Stimulated activated naive CD8-positive, alpha-beta T cell treated with anti-CD3 and anti-CD28 coated beads, Interleukin-15, amount 100 ng/mL, for 72 hours (primary cell): ENCODE measurements around the gene C2orf81.
A peak's percentile ranks its signal among the peaks of the same experiment; 100 is the strongest.

ENCODE experiments used
- ATAC-seq: fragments of 150-1000 bp; cut with Tn5 transposase; 2 replicates; pipeline ENCODE4 v1.10.0; 2021; ENCODE audit warnings: mild to moderate bottlenecking, moderate library complexity
- DNase-seq, 2 donors: peaks; one replicate each; pipeline ENCODE4 v3.0.0; 2021 to 2022
- H3K27ac Mint-ChIP-seq, 2 donors: one replicate each; pipeline ENCODE4 v1.8.0; 2022; ENCODE audit warnings: mild to moderate bottlenecking in 2 of 2, mixed read lengths in 2 of 2, moderate library complexity in 2 of 2
- H3K27me3 Mint-ChIP-seq: one replicate; pipeline ENCODE4 v1.8.0; 2022; ENCODE audit warnings: mixed read lengths
- H3K4me1 Mint-ChIP-seq: one replicate; pipeline ENCODE4 v1.8.0; 2022; ENCODE audit warnings: mild to moderate bottlenecking, mixed read lengths
- H3K4me3 Mint-ChIP-seq, 2 donors: one replicate each; pipeline ENCODE4 v1.8.0; 2022; ENCODE audit warnings: mild to moderate bottlenecking in 2 of 2, mixed read lengths in 2 of 2, moderate library complexity in 1 of 2
- H3K9me3 Mint-ChIP-seq, 2 donors: one replicate each; pipeline ENCODE4 v1.8.0; 2022; ENCODE audit warnings: mixed read lengths in 2 of 2

Gene C2orf81

DNA sequence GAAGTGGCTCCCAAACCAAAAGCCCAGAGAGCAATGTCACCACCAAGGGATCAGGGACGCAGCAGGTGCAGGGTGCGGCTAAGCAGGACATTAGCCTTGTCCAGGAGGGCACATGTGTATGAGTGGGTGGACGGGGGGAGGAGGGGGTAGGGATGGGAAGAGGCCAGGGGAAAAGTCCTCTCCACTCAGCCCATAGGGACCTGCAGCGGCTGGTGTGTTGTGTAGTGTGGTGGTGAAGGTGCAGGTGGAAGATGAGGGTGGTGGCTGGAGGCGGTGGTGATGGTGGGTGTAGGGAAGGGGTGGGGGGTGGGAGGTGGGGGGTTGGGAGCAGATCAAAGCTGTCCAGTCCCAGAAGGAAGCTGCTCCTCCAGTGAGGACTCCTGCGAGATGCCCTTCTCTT, 3.7 kb downstream of the C2orf81 start:
- H3K27me3 Mint-ChIP-seq = peaks cover 17% of the 10 kb centered on the region
- no peak for DNase-seq
- no peak overlapping the region for H3K27ac Mint-ChIP-seq
- no peak overlapping the region for H3K4me3 Mint-ChIP-seq
- no peak for ATAC-seq
- no peaks in the 10 kb centered on the region for H3K9me3 Mint-ChIP-seq
- peaks cover 62% of the 10 kb centered on the region for H3K4me1 Mint-ChIP-seq

DNA sequence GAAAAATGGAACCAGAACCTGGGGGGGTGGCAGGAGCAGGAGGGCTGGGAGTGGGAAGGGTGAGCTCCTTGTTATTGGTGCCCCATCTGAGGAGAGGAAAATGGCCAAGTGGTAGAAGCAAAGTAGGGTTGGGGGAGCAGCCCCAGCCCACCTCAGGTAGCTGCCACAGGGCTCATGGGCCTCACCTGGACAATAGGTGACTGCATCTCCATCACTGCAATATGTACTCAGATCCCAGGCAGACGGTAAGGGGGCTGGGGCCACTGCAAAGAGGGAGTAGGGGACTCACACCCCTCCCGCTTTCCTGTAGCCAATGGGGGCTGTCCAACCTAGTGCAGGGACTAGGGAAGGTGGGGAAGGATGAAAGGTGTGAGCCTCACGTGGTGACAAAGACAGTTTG, 4.2 kb downstream of the C2orf81 start:
- Mint-ChIP-seq H3K9me3 (no peaks in the 10 kb centered on the region), H3K4me1 (peaks cover 57% of the 10 kb centered on the region), H3K4me3 (no peak overlapping the region), H3K27ac (no peak overlapping the region), H3K27me3 (peaks cover 17% of the 10 kb centered on the region)
- no peak for DNase-seq
- ATAC-seq = no peak

DNA sequence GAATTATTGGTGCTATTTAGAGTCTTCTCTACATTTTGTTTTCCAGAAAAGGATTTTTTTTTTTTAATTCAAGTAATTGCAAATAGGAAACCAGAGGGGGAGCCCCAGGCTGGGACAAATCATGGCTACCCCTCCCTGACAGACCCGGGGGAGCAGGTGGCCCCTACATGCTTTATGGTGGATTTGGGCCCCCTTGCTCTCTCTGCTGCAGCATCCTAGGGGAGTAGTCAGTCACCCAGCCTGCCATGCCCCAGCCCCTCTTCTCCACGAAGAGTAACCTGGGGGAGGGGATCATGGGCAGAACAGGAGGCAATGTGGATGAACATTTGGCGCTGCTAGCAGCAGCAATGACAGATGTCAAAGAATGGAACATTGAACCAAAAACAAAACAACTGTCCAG, 4.6 kb downstream of the C2orf81 start:
- Mint-ChIP-seq H3K4me3 (peak overlapping the region in 1 of 2 donors; percentile 93), H3K4me1 (peaks cover 55% of the 10 kb centered on the region), H3K27me3 (peaks cover 17% of the 10 kb centered on the region), H3K9me3 (no peaks in the 10 kb centered on the region), H3K27ac (no peak overlapping the region)
- no peak for DNase-seq
- ATAC-seq = no peak

DNA sequence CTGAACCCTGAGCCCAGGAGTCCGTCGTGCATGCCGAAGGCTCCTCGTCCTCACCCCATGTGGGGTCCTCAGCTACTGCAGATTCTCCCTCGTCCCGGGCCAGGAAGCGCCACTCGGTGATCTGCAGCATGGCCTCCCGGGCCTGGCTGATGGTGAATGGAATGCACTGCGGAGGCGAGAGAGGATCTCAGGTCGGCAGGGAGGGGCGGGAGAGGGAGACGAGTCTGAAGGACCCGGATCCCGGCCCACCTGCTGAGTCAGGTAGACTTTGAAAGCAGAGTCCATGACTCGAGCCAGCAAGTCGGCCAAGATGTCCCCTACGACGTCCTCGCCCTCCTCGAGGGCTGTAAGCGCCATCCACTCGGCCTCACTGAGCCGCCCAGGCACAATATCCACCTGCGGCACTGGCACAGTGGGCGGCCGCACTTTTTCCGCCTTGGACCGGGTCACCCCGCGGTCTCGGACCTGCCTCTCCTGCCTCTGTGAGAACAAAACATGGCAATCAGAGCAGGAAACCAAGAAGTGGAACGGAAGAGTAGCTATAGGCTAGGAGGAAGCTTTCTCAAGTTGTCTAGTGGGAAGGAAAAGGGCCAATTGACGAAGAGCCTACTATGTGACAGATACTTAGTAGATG, 5.5 kb downstream of the C2orf81 start:
- peaks cover 49% of the 10 kb centered on the region for H3K4me1 Mint-ChIP-seq
- no peak for DNase-seq
- peak overlapping the region; percentile 57 to 93 for H3K4me3 Mint-ChIP-seq
- H3K9me3 Mint-ChIP-seq = no peaks in the 10 kb centered on the region
- peaks cover 17% of the 10 kb centered on the region for H3K27me3 Mint-ChIP-seq
- H3K27ac Mint-ChIP-seq = peak overlapping the region in 1 of 2 donors; percentile 77
- no peak for ATAC-seq

DNA sequence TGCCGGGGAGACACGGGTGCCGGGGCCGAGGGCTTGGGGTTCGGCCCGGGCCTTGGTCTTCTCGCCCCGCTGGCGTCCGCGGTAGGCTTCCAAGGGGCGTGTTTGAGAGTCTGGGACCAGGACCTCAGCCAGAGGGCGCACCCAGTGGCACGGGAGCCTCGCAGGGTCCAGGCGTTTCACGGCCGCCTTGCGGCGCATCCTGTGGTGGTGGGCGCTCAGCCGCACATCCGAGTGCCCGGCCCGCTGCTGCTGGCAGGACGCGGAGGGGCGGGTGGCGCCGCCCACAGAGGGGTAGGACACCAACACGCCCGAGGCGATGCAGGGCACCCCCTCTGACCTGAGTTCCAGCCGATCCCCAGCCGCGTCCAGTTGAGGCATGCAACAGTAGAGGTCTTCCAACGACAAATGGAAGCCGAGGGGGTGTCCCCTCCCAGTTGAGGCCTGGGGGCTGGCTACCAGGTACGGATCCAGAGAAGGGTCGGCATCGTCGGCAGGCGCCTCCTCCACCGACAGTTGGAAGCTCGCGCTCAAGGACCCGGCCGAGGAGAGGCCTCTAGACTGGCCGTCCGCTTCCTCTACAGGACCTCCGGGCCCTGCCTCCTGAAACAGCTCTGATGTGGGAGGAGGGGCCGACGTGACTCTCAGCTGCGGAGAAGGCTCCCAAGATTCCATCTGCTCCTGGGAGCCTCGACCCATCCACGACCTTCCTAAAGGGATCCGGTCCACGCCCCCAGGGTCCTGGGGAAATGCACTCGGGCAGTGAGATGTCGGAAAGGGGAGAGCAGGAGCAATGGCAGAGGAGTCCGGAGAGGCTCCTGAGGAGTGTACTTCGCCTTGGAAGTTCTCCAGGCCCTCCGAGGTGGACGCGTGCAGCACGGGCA, 6.3 kb downstream of the C2orf81 start:
- H3K27me3 Mint-ChIP-seq = peaks cover 17% of the 10 kb centered on the region

GRCh38 chr2:74414441-74414840, 7.0 kb downstream of the C2orf81 start:
- H3K4me3 Mint-ChIP-seq = peak overlapping the region; percentile 76 to 93

More for the DNA sequence above, 6.3 kb downstream of the C2orf81 start:
- H3K4me1 Mint-ChIP-seq = peaks cover 43% of the 10 kb centered on the region
- H3K4me3 Mint-ChIP-seq = peak overlapping the region; percentile 76 to 93
- H3K27ac Mint-ChIP-seq = peak overlapping the region in 1 of 2 donors; percentile 40
- DNase-seq (peak in 1 of 2 donors; percentile 34), ATAC-seq (peak; percentile 62)
- no peaks in the 10 kb centered on the region for H3K9me3 Mint-ChIP-seq

DNA sequence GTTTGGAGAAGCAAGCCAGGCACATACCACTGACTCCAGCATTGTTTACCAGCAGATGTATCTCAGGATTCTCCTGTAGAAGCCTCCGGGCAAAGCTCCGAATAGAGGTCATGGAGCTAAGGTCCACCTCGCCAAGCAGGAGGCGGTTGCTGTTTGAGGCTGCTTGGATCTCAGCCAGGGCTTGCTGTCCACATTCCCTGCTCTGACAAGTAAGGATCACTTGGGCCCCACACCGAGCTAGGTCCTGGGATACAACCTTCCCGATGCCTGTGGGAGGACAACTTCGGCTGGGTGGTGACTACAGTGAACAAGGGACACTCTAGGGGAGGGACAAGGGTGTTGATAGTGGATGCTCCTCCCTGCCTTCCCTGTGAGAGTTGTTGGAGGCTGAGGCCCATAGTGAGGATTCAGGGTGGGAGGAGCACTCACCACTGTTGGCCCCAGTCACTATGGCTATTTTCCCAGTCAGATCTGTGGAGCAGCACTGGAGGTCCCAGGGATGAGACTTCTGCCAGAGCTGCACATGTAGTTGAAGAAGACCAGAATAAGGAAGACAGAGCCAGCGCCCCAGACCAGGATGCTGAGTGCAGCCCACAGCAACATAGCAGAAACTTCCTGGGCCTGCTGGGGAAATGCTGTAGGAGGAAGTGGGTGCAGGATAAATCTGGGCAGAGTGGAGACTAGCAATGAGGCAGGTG, 8.3 kb downstream of the C2orf81 start:
- H3K27ac Mint-ChIP-seq = no peak overlapping the region
- peaks cover 22% of the 10 kb centered on the region for H3K27me3 Mint-ChIP-seq
- no peak for DNase-seq

More at GRCh38 chr2:74414441-74414840, 7.0 kb downstream of the C2orf81 start:
- ATAC-seq (no peak), DNase-seq (no peak)
- H3K4me1 Mint-ChIP-seq = peaks cover 38% of the 10 kb centered on the region
- no peaks in the 10 kb centered on the region for H3K9me3 Mint-ChIP-seq
- peaks cover 17% of the 10 kb centered on the region for H3K27me3 Mint-ChIP-seq
- H3K27ac Mint-ChIP-seq = peak overlapping the region in 1 of 2 donors; percentile 87

DNA sequence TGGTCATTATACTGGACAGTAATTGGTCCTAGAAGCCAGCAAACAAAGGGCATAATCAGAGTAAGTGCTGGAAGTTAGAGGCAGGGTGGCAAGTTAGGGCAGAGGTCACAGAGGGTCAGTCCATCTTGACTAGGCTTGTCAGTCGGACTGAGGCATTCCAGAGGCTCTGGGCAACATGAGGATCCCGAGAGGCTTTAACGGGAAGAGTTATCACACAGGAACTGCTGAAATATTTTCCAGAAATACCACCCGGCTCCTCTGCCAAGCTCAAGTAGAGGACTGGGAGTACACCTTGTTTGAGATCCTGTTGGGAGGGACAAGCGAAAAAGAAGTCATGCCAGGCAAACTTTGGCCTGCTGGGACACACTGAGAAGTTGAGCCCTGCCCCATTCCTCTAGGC, 13.7 kb downstream of the C2orf81 start:
- DNase-seq (no peak), ATAC-seq (no peak)
- Mint-ChIP-seq H3K9me3 (no peaks in the 10 kb centered on the region), H3K27me3 (peaks cover 8% of the 10 kb centered on the region), H3K4me1 (no peaks in the 10 kb centered on the region), H3K27ac (no peak overlapping the region), H3K4me3 (no peak overlapping the region)

More for the DNA sequence above, 8.3 kb downstream of the C2orf81 start:
- Mint-ChIP-seq H3K4me3 (no peak overlapping the region), H3K9me3 (no peaks in the 10 kb centered on the region), H3K4me1 (peaks cover 38% of the 10 kb centered on the region)
- no peak for ATAC-seq

- peaks cover 8% of the 10 kb centered on the region for H3K27me3 Mint-ChIP-seq
- H3K27ac Mint-ChIP-seq = no peak overlapping the region
- ATAC-seq (peak; percentile 55), DNase-seq (no peak)
- no peak overlapping the region for H3K4me3 Mint-ChIP-seq
- H3K4me1 Mint-ChIP-seq = no peaks in the 10 kb centered on the region
- H3K9me3 Mint-ChIP-seq = no peaks in the 10 kb centered on the region
Observed at GRCh38 chr2:74406035-74406434, 15.4 kb downstream of the C2orf81 start.

GRCh38 chr2:74401891-74402290, 19.5 kb downstream of the C2orf81 start:
- H3K27me3 Mint-ChIP-seq = no peaks in the 10 kb centered on the region
- no peak overlapping the region for H3K27ac Mint-ChIP-seq
- no peak for ATAC-seq

DNA sequence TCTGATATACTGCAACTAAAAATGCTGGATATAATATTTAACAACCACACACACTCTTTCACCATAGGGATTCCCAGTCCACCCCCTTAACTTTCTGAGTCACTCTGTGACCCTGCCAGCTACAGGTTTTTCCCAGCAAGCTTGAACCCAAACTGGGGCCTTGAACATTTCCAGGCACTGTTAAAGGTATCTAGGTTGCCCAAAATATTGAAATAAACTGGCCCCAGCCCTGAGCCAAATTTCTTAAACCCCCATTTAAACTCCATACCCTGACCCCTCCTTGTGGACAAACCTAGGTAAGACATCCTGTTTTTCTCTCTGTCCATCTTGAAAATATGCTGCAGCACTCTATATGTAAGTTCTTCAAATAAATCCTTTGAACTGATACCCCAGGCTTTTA, 21.6 kb downstream of the C2orf81 start:
- no peak overlapping the region for H3K4me3 Mint-ChIP-seq
- ATAC-seq (peak; percentile 81), DNase-seq (no peak)
- H3K27me3 Mint-ChIP-seq = no peaks in the 10 kb centered on the region
- no peaks in the 10 kb centered on the region for H3K9me3 Mint-ChIP-seq
- H3K27ac Mint-ChIP-seq = no peak overlapping the region
- no peaks in the 10 kb centered on the region for H3K4me1 Mint-ChIP-seq

More at GRCh38 chr2:74401891-74402290, 19.5 kb downstream of the C2orf81 start:
- H3K4me3 Mint-ChIP-seq = no peak overlapping the region
- no peak for DNase-seq
- H3K4me1 Mint-ChIP-seq = no peaks in the 10 kb centered on the region
- H3K9me3 Mint-ChIP-seq = no peaks in the 10 kb centered on the region

- no peaks in the 10 kb centered on the region for H3K9me3 Mint-ChIP-seq
- no peaks in the 10 kb centered on the region for H3K4me1 Mint-ChIP-seq
- H3K27ac Mint-ChIP-seq = no peak overlapping the region
- no peak for ATAC-seq
- DNase-seq = no peak
- no peaks in the 10 kb centered on the region for H3K27me3 Mint-ChIP-seq
- no peak overlapping the region for H3K4me3 Mint-ChIP-seq
Observed at GRCh38 chr2:74396149-74396548, 25.3 kb downstream of the C2orf81 start.

DNA sequence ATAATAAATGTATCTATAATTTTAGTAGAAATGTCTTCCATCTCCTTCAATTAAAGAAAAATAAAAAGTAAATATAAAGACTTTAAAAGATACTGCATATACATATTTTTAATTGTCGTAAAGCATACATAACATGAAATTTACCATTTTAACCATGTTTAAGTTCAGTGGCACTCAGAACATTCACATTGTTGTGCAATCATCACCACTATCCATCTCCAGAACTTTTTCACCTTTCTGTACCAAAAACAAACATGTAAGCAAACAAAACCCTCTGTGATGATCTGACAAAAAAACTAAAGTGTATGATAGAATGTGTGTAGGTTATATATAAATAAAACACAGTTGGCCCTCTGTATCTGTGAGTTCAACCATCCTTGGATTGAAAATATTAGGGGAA, 27.9 kb downstream of the C2orf81 start:
- no peak for ATAC-seq
- H3K9me3 Mint-ChIP-seq = no peaks in the 10 kb centered on the region

DNA sequence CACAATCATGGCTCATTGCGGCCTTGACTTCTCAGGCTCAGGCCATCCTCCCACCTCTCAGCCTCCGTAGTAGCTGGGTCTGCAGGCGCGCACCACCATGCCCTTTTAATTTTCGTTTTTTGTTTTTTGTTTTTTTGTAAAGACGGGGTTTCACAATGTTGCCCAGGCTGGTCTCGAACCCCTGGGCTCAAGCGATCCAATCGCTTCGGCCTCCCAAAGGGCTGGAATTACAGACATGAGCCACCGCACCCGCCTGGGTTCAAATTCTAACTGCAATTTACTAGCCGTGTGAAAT, 29.0 kb downstream of the C2orf81 start:
- Mint-ChIP-seq H3K27me3 (no peaks in the 10 kb centered on the region), H3K9me3 (no peaks in the 10 kb centered on the region), H3K27ac (peak overlapping the region in 1 of 2 donors; percentile 59), H3K4me1 (no peaks in the 10 kb centered on the region), H3K4me3 (peak overlapping the region; percentile 89 to 93)
- no peak for DNase-seq
- ATAC-seq = no peak

More for the DNA sequence above, 27.9 kb downstream of the C2orf81 start:
- no peak for DNase-seq
- Mint-ChIP-seq H3K27ac (no peak overlapping the region), H3K4me3 (no peak overlapping the region), H3K27me3 (no peaks in the 10 kb centered on the region), H3K4me1 (no peaks in the 10 kb centered on the region)

DNA sequence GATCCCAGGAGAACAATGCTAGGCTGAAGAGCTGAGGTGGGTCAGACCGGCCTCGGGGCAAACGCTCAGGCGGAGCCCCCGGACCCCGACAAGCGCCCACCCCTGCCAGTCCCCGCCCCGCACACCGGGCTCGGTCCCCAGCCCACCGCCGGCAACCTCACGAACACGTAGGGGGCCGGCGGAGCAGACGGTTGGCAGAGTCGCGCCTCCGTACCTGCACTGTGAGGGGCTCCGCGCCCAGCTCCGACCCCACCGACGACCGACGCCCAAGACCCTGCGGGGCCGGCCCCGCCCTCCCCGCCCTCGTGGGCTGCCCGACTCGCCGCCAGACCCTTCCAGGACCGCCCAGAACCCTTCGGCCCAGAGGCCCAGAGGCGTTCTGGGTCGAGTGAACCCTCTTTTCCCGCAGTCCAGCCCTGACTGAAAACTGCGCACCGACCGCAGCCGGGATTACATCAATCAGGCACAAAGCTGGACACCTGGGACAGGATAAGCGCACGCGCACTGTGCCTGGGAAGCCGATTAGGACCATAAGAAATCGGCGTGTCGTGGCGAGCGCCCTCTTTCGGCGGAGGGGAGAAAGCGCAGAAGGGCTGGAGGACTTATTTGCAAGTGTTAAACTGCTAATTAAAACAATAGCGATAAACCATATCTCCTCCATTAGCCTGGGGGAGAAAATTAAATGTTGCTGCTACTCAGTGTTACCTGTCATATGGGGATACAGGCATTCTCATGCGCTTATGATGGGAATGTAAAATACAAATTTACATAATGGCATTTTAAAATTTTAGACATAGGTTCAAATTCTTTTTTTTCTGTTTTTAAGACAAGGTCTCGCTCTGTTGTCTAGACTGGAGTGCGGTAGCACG, 29.6 kb downstream of the C2orf81 start:
- Mint-ChIP-seq H3K4me3 (peak overlapping the region; percentile 89 to 93), H3K9me3 (no peaks in the 10 kb centered on the region), H3K27ac (peak overlapping the region; percentile 99 to 100), H3K27me3 (no peaks in the 10 kb centered on the region), H3K4me1 (no peaks in the 10 kb centered on the region)
- peak; percentile 89 for ATAC-seq
- peak; percentile 95 to 96 for DNase-seq
